ENCODE measurements around the gene DGCR2. TPM values are rescaled to one million over a fixed set of nuclear protein-coding genes. Genes with fewer than 3 reads are reported as not detected.

The DGCR2 gene
- total and polyA plus RNA-seq, 2 donors from 2014 or later, result 37.5 to 67.7 TPM

- TF ChIP-seq CTCF (IDR thresholded peaks at IDR 0.05; ENCODE audit: borderline replicate concordance, extremely low read depth, insufficient read depth), result no peak
- H3K9ac ChIP-seq (ENCODE audit: low read length in 3 of 3), result no peak overlapping the region
- H3K4me1 ChIP-seq (ENCODE audit: control insufficient read depth in 2 of 3, insufficient read depth in 2 of 3, low read depth in 1 of 3, low read length in 3 of 3), result no peaks in the 10 kb centered on the region
- no peaks in the 10 kb centered on the region for H3K27me3 ChIP-seq (ENCODE audit: control insufficient read depth, insufficient read depth, low read length)
- no peaks in the 10 kb centered on the region for H3K9me3 ChIP-seq (ENCODE audit: control insufficient read depth in 2 of 3, insufficient read depth in 1 of 3, low read length in 3 of 3)
- no peak overlapping the region for H3K27ac ChIP-seq (ENCODE audit: low read depth in 2 of 2, low read length in 2 of 2)
- peaks cover 8 to 64% (median 54%) of the 10 kb centered on the region in 3 donors for H3K36me3 ChIP-seq (ENCODE audit: control insufficient read depth in 2 of 3, insufficient read depth in 3 of 3, low read length in 3 of 3)
- FAIRE-seq (no peak), DNase-seq (peak in 1 of 5 donors; percentile 45)
- intact Hi-C loops (cut with DNase I), result no loop called here
- H3K4me3 ChIP-seq (ENCODE audit: low read length in 3 of 3), result no peak overlapping the region
Observed at GRCh38 chr22:19043121-19044085, 78.8 kb downstream of the DGCR2 start.

GRCh38 chr22:19042285-19043120 is 79.7 kb downstream of the DGCR2 start:
- Histone ChIP-seq H3K27me3 (ENCODE audit: control insufficient read depth, insufficient read depth, low read length) (no peaks in the 10 kb centered on the region), H3K27ac (ENCODE audit: low read depth in 2 of 2, low read length in 2 of 2) (no peak overlapping the region), H3K9ac (ENCODE audit: low read length in 3 of 3) (no peak overlapping the region), H3K9me3 (ENCODE audit: control insufficient read depth in 2 of 3, insufficient read depth in 1 of 3, low read length in 3 of 3) (no peaks in the 10 kb centered on the region), H3K36me3 (ENCODE audit: control insufficient read depth in 2 of 3, insufficient read depth in 3 of 3, low read length in 3 of 3) (peaks cover 8 to 55% (median 48%) of the 10 kb centered on the region in 3 donors), H3K4me3 (ENCODE audit: low read length in 3 of 3) (no peak overlapping the region), H3K4me1 (ENCODE audit: control insufficient read depth in 2 of 3, insufficient read depth in 2 of 3, low read depth in 1 of 3, low read length in 3 of 3) (no peaks in the 10 kb centered on the region)
- DNase-seq (peak in 2 of 5 donors; percentile 19 to 58), FAIRE-seq (no peak)
- intact Hi-C loops (cut with DNase I), result no loop called here
- no peak for TF ChIP-seq CTCF (IDR thresholded peaks at IDR 0.05; ENCODE audit: borderline replicate concordance, extremely low read depth, insufficient read depth)

- DNase-seq (peak in 1 of 5 donors; percentile 45), FAIRE-seq (no peak)
- H3K9ac ChIP-seq (ENCODE audit: low read length in 3 of 3), result no peak overlapping the region
- H3K4me1 ChIP-seq (ENCODE audit: control insufficient read depth in 2 of 3, insufficient read depth in 2 of 3, low read depth in 1 of 3, low read length in 3 of 3), result no peaks in the 10 kb centered on the region
- H3K4me3 ChIP-seq (ENCODE audit: low read length in 3 of 3), result no peak overlapping the region
- TF ChIP-seq CTCF (IDR thresholded peaks at IDR 0.05; ENCODE audit: borderline replicate concordance, extremely low read depth, insufficient read depth), result no peak
- intact Hi-C loops (cut with DNase I), result no loop called here
- no peaks in the 10 kb centered on the region for H3K9me3 ChIP-seq (ENCODE audit: control insufficient read depth in 2 of 3, insufficient read depth in 1 of 3, low read length in 3 of 3)
- H3K27me3 ChIP-seq (ENCODE audit: control insufficient read depth, insufficient read depth, low read length), result no peaks in the 10 kb centered on the region
- no peak overlapping the region for H3K27ac ChIP-seq (ENCODE audit: low read depth in 2 of 2, low read length in 2 of 2)
- peaks cover 8 to 47% (median 39%) of the 10 kb centered on the region in 3 donors for H3K36me3 ChIP-seq (ENCODE audit: control insufficient read depth in 2 of 3, insufficient read depth in 3 of 3, low read length in 3 of 3)
Observed at GRCh38 chr22:19041704-19042074, 80.5 kb downstream of the DGCR2 start.

All from kidney (tissue), 14 donors.